GM12865 (cell line): ENCODE results near the gene ZBTB40.

Experiments
- DNase-seq: peaks from one replicate; pipeline ENCODE4 v3.0.0; 2010; ENCODE audit warnings: low read depth
- H3K4me3 ChIP-seq: 2 replicates; pipeline ENCODE4 v1.5.1; 2011; ENCODE audit warnings: mild to moderate bottlenecking, low read depth, low read length, control low read depth
- TF ChIP-seq, protein P1 (sequence below): IDR thresholded peaks from 2 replicates; pipeline ENCODE4 v1.5.1; 2011; ENCODE audit warnings: low read length, control low read depth, low read depth, inconsistent platforms; ENCODE audit not compliant: insufficient read depth; ENCODE audit errors: missing control alignments

ZBTB40 gene

GRCh38 chr1:22575532-22576149 is 124.0 kb downstream of the ZBTB40 start:
- no peak for DNase-seq
- TF ChIP-seq, protein P1, sequence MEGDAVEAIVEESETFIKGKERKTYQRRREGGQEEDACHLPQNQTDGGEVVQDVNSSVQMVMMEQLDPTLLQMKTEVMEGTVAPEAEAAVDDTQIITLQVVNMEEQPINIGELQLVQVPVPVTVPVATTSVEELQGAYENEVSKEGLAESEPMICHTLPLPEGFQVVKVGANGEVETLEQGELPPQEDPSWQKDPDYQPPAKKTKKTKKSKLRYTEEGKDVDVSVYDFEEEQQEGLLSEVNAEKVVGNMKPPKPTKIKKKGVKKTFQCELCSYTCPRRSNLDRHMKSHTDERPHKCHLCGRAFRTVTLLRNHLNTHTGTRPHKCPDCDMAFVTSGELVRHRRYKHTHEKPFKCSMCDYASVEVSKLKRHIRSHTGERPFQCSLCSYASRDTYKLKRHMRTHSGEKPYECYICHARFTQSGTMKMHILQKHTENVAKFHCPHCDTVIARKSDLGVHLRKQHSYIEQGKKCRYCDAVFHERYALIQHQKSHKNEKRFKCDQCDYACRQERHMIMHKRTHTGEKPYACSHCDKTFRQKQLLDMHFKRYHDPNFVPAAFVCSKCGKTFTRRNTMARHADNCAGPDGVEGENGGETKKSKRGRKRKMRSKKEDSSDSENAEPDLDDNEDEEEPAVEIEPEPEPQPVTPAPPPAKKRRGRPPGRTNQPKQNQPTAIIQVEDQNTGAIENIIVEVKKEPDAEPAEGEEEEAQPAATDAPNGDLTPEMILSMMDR, result no peak
- H3K4me3 ChIP-seq, result no peak overlapping the region

- TF ChIP-seq, protein P1, result no peak
- H3K4me3 ChIP-seq, result no peak overlapping the region
- no peak for DNase-seq
These were observed 124.5 kb downstream of the ZBTB40 start for GRCh38 chr1:22576150-22576544.

DNA sequence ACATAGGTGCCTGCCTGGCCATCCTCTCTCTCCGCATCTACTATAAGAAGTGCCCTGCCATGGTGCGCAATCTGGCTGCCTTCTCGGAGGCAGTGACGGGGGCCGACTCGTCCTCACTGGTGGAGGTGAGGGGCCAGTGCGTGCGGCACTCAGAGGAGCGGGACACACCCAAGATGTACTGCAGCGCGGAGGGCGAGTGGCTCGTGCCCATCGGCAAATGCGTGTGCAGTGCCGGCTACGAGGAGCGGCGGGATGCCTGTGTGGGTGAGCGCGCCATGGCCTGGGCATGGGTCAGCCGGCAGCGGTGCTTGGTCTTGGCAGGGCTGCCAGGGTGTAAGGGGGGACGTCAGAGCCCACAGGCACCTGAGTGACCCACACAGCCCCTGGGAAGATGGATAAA is 125.0 kb downstream of the ZBTB40 start:
- TF ChIP-seq, protein P1, result no peak
- no peak for DNase-seq

GRCh38 chr1:22578732-22579361 is 127.2 kb downstream of the ZBTB40 start:
- no peak overlapping the region for H3K4me3 ChIP-seq
- TF ChIP-seq, protein P1, result no peak
- no peak for DNase-seq

More for the DNA sequence above, 125.0 kb downstream of the ZBTB40 start:
- no peak overlapping the region for H3K4me3 ChIP-seq

DNA sequence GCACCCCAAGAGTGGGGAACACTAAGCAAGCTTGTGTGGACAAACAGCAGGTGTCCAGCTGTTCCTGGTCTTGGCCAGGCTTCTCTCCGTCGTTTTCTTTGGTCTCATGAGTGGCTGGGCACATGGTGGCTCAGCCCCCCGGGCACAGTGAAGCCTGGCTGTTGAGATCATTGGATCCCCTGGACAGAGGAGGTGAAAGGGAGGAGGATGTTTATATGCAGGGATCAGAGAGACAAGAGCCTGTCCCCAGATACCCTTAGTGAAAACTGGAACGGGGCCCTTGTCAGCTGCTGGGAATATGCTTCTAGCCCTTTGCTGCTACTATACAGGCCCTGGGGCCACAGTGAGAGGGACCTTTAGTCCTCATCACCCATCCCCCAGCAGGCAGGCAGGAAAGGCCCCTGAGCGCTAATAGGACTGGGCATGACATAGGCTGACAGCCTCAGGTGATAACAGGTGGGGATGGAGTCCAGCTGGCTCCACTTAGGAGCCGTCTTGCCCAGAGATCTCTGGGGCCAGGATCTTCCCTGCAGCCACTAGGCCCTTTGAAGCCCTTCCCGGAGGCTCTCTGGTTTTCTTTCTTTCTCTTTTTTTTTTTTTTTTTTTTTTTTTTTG is 128.0 kb downstream of the ZBTB40 start:
- DNase-seq, result no peak

More for the DNA sequence above, 128.0 kb downstream of the ZBTB40 start:
- no peak overlapping the region for H3K4me3 ChIP-seq
- TF ChIP-seq, protein P1, result no peak
